ENCODE data around the gene HS6ST3.

DNA sequence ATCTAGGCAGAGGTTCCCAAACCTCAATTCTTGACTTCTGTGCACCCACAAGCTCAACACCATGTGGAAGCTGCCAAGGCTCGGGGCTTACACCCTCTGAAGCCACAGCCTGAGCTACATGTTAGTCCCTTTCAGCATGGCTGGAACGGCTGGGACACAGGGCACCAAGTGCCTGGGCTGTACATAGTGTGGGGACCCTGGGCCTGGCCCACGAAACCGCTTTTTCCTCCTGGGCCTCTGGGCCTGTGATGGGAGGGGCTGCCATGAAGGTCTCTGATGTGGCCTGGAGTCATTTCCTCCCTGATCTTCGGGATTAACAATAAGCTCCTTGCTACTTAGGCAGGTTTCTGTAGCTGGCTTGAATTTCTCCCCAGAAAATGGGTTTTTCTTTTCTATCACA is 108.1 kb downstream of the HS6ST3 start:
- TF ChIP-seq, protein P1, sequence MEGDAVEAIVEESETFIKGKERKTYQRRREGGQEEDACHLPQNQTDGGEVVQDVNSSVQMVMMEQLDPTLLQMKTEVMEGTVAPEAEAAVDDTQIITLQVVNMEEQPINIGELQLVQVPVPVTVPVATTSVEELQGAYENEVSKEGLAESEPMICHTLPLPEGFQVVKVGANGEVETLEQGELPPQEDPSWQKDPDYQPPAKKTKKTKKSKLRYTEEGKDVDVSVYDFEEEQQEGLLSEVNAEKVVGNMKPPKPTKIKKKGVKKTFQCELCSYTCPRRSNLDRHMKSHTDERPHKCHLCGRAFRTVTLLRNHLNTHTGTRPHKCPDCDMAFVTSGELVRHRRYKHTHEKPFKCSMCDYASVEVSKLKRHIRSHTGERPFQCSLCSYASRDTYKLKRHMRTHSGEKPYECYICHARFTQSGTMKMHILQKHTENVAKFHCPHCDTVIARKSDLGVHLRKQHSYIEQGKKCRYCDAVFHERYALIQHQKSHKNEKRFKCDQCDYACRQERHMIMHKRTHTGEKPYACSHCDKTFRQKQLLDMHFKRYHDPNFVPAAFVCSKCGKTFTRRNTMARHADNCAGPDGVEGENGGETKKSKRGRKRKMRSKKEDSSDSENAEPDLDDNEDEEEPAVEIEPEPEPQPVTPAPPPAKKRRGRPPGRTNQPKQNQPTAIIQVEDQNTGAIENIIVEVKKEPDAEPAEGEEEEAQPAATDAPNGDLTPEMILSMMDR (IDR thresholded peaks at IDR 0.05) = no peak
- no peak for TF ChIP-seq POLR2A (IDR thresholded peaks at IDR 0.05)

Measured in adrenal gland (tissue), 5 donors.